ENCODE data around the gene GFRA3.
A peak's percentile ranks its signal among the peaks of the same experiment; 100 is the strongest.

GFRA3 gene

DNA sequence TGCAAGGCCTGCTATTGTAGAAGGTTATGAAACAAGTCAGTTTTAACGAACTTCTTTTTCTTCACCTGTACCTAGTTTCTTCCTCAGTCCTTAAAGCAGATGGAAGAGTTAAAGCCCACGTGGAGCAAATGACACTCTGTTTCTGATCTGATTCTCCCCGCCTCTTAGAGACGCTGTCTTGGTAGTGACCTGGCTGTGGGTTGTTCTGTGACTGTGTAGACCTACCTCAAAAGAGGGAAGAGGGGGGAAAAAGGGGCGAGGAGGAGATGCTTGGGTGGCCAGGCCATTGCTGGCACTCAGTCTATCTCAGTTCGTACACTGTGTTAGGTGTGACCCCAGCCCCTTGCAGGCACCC, 610 bp downstream of the GFRA3 start:
- no peaks in the 10 kb centered on the region for H3K36me3 ChIP-seq (ENCODE audit: low read length)
- H3K27me3 ChIP-seq (ENCODE audit: low read length), result no peaks in the 10 kb centered on the region
- no peaks in the 10 kb centered on the region for H3K79me2 ChIP-seq (ENCODE audit: insufficient read depth, low read length)
- TF ChIP-seq EZH2phosphoT487 (conservative IDR thresholded peaks at IDR 0.05; ENCODE audit: low read length), result no peak
- TF ChIP-seq, protein P1, sequence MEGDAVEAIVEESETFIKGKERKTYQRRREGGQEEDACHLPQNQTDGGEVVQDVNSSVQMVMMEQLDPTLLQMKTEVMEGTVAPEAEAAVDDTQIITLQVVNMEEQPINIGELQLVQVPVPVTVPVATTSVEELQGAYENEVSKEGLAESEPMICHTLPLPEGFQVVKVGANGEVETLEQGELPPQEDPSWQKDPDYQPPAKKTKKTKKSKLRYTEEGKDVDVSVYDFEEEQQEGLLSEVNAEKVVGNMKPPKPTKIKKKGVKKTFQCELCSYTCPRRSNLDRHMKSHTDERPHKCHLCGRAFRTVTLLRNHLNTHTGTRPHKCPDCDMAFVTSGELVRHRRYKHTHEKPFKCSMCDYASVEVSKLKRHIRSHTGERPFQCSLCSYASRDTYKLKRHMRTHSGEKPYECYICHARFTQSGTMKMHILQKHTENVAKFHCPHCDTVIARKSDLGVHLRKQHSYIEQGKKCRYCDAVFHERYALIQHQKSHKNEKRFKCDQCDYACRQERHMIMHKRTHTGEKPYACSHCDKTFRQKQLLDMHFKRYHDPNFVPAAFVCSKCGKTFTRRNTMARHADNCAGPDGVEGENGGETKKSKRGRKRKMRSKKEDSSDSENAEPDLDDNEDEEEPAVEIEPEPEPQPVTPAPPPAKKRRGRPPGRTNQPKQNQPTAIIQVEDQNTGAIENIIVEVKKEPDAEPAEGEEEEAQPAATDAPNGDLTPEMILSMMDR (IDR thresholded peaks at IDR 0.05; ENCODE audit: insufficient read depth, low read length, poor library complexity, severe bottlenecking), result no peak
- H3K9me3 ChIP-seq (ENCODE audit: insufficient read depth, low read length), result no peaks in the 10 kb centered on the region
- no peak overlapping the region for H3K27ac ChIP-seq (ENCODE audit: low read depth, low read length)
- H3K4me3 ChIP-seq (ENCODE audit: insufficient read depth, low read length, poor library complexity, severe bottlenecking), result peak overlapping the region; percentile 8
- no peaks in the 10 kb centered on the region for H3K9me2 ChIP-seq (replicated peaks; ENCODE audit: insufficient read depth, low read length)
- no peaks in the 10 kb centered on the region for H4K20me1 ChIP-seq (ENCODE audit: low read depth, low read length)
- H3K4me2 ChIP-seq (ENCODE audit: low read depth, low read length, poor library complexity, severe bottlenecking), result peak overlapping the region; percentile 42
- H2AFZ ChIP-seq (ENCODE audit: low read depth, low read length, severe bottlenecking), result peak overlapping the region; percentile 57
- H3F3A ChIP-seq (ENCODE audit: insufficient read depth), result no peaks in the 10 kb centered on the region
- H3K9ac ChIP-seq (ENCODE audit: low read length), result peak overlapping the region; percentile 14; the same call in 1 of the 2 replicates

DNA sequence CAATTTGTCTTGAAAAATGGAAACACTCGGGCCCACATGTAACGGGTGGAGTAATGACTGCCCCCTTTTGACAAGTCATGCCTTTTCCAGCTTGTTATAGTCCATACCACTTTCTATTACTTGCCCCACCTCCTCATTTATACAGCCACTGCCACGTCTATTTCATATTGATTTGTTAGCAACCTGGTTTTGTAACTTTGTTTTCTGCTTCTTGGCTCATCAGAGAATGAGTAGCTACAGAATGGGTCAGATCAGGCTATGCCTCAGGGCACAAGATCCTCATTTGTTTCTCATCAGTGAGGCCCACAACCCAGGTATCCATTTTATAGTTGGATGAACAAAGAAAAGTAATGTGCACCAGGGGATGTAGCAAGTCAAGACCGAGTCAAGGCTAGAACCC, 1.7 kb downstream of the GFRA3 start:
- H3K27ac ChIP-seq (ENCODE audit: low read depth, low read length), result no peak overlapping the region
- H3K9ac ChIP-seq (ENCODE audit: low read length), result no peak overlapping the region
- no peak overlapping the region for H2AFZ ChIP-seq (ENCODE audit: low read depth, low read length, severe bottlenecking)
- H3K9me2 ChIP-seq (replicated peaks; ENCODE audit: insufficient read depth, low read length), result no peaks in the 10 kb centered on the region
- H3F3A ChIP-seq (ENCODE audit: insufficient read depth), result no peaks in the 10 kb centered on the region
- TF ChIP-seq, protein P1 (IDR thresholded peaks at IDR 0.05; ENCODE audit: insufficient read depth, low read length, poor library complexity, severe bottlenecking), result no peak
- no peak for TF ChIP-seq EZH2phosphoT487 (conservative IDR thresholded peaks at IDR 0.05; ENCODE audit: low read length)
- H3K4me2 ChIP-seq (ENCODE audit: low read depth, low read length, poor library complexity, severe bottlenecking), result no peak overlapping the region
- no peak overlapping the region for H3K4me3 ChIP-seq (ENCODE audit: insufficient read depth, low read length, poor library complexity, severe bottlenecking)
- no peaks in the 10 kb centered on the region for H4K20me1 ChIP-seq (ENCODE audit: low read depth, low read length)
- H3K9me3 ChIP-seq (ENCODE audit: insufficient read depth, low read length), result no peaks in the 10 kb centered on the region
- no peaks in the 10 kb centered on the region for H3K79me2 ChIP-seq (ENCODE audit: insufficient read depth, low read length)
- no peaks in the 10 kb centered on the region for H3K27me3 ChIP-seq (ENCODE audit: low read length)
- H3K36me3 ChIP-seq (ENCODE audit: low read length), result no peaks in the 10 kb centered on the region

DNA sequence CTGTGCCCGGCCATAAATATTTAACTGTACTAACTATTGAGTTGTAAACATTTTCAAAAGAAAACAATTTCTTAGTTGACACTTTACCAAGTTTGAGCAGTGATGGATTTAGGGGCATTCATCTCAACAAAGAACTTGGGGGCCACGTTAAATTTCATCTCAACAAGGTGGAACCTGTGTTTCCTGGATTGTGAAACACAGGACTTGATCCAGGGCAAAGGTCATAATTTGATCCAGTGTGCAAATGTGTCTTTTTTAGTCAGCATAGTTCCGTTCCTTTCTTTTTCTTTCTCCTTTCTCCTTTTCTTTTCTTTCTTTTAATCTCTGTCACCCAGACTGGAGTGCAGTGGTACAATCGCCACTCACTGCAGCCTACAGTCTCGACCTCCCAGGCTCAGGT, 3.1 kb downstream of the GFRA3 start:
- Histone ChIP-seq H3K79me2 (ENCODE audit: insufficient read depth, low read length) (no peaks in the 10 kb centered on the region), H3K9ac (ENCODE audit: low read length) (no peak overlapping the region), H3K36me3 (ENCODE audit: low read length) (no peaks in the 10 kb centered on the region), H2AFZ (ENCODE audit: low read depth, low read length, severe bottlenecking) (no peak overlapping the region), H3K27me3 (ENCODE audit: low read length) (no peaks in the 10 kb centered on the region), H4K20me1 (ENCODE audit: low read depth, low read length) (no peaks in the 10 kb centered on the region), H3F3A (ENCODE audit: insufficient read depth) (no peaks in the 10 kb centered on the region), H3K9me2 (replicated peaks; ENCODE audit: insufficient read depth, low read length) (no peaks in the 10 kb centered on the region), H3K4me2 (ENCODE audit: low read depth, low read length, poor library complexity, severe bottlenecking) (no peak overlapping the region), H3K27ac (ENCODE audit: low read depth, low read length) (no peak overlapping the region), H3K4me3 (ENCODE audit: insufficient read depth, low read length, poor library complexity, severe bottlenecking) (no peak overlapping the region), H3K9me3 (ENCODE audit: insufficient read depth, low read length) (no peaks in the 10 kb centered on the region)
- TF ChIP-seq EZH2phosphoT487 (conservative IDR thresholded peaks at IDR 0.05; ENCODE audit: low read length), result no peak
- TF ChIP-seq, protein P1 (IDR thresholded peaks at IDR 0.05; ENCODE audit: insufficient read depth, low read length, poor library complexity, severe bottlenecking), result no peak
